IPS-20b (cell line): ENCODE data around the gene KCNK18.
A peak's percentile ranks its signal among the peaks of the same experiment; 100 is the strongest.
"Not testable (repeated sequence)": the region's sequence is repeated elsewhere in the genome, so short reads cannot be mapped to it uniquely, and the experiment has no call there.

Source experiments
- H3K27ac ChIP-seq: one replicate; pipeline ENCODE4 v1.5.1; 2013; ENCODE audit warnings: low read length
- H3K27me3 ChIP-seq: 2 replicates; pipeline ENCODE4 v1.6.1; 2013; ENCODE audit warnings: mild to moderate bottlenecking, low read length, inconsistent platforms; ENCODE audit not compliant: insufficient read depth
- H3K36me3 ChIP-seq: 2 replicates; pipeline ENCODE4 v1.6.1; 2013; ENCODE audit warnings: low read depth, mild to moderate bottlenecking, inconsistent platforms, low read length, moderate library complexity; ENCODE audit not compliant: insufficient read depth
- H3K4me1 ChIP-seq: 2 replicates; pipeline ENCODE4 v1.6.1; 2013; ENCODE audit warnings: mild to moderate bottlenecking, control low read depth, inconsistent platforms, low read length, moderate library complexity; ENCODE audit not compliant: insufficient read depth
- H3K4me3 ChIP-seq: 2 replicates; pipeline ENCODE4 v1.5.1; 2013; ENCODE audit warnings: mild to moderate bottlenecking, low read length, inconsistent platforms
- H3K9ac ChIP-seq: 2 replicates; pipeline ENCODE4 v1.6.1; 2013; ENCODE audit warnings: low read depth, mild to moderate bottlenecking, inconsistent platforms, low read length, moderate library complexity
- H3K9me3 ChIP-seq: 2 replicates; pipeline ENCODE4 v1.6.1; 2013; ENCODE audit warnings: mild to moderate bottlenecking, low read depth, low read length, inconsistent platforms; ENCODE audit not compliant: insufficient read depth

The KCNK18 gene

GRCh38 chr10:117175215-117175900, 21.9 kb upstream of the KCNK18 start:
- Histone ChIP-seq H3K4me1 (no peaks in the 10 kb centered on the region), H3K27ac (no peak overlapping the region), H3K27me3 (peaks cover 74% of the 10 kb centered on the region), H3K4me3 (peak overlapping the region; percentile 71), H3K36me3 (no peaks in the 10 kb centered on the region), H3K9ac (no peak overlapping the region), H3K9me3 (no peaks in the 10 kb centered on the region)

- Histone ChIP-seq H3K36me3 (no peaks in the 10 kb centered on the region), H3K27ac (no peak overlapping the region), H3K9ac (no peak overlapping the region), H3K27me3 (peaks cover 74% of the 10 kb centered on the region), H3K4me3 (peak overlapping the region; percentile 71), H3K9me3 (no peaks in the 10 kb centered on the region), H3K4me1 (no peaks in the 10 kb centered on the region)
Measured at GRCh38 chr10:117175901-117176534, 21.3 kb upstream of the KCNK18 start.

- Histone ChIP-seq H3K4me1 (no peaks in the 10 kb centered on the region), H3K4me3 (no peak overlapping the region), H3K9me3 (no peaks in the 10 kb centered on the region), H3K9ac (no peak overlapping the region), H3K27ac (no peak overlapping the region), H3K36me3 (no peaks in the 10 kb centered on the region), H3K27me3 (peaks cover 58% of the 10 kb centered on the region)
Measured at GRCh38 chr10:117178190-117178589, 19.1 kb upstream of the KCNK18 start.

GRCh38 chr10:117184296-117184695, 13.0 kb upstream of the KCNK18 start:
- no peaks in the 10 kb centered on the region for H3K4me1 ChIP-seq
- H3K9me3 ChIP-seq: no peaks in the 10 kb centered on the region
- no peak overlapping the region for H3K27ac ChIP-seq
- peaks cover 22% of the 10 kb centered on the region; the same call in 1 of the 2 replicates for H3K27me3 ChIP-seq
- no peaks in the 10 kb centered on the region for H3K36me3 ChIP-seq
- no peak overlapping the region for H3K9ac ChIP-seq
- H3K4me3 ChIP-seq: no peak overlapping the region

GRCh38 chr10:117184821-117185220, 12.5 kb upstream of the KCNK18 start:
- no peak overlapping the region for H3K9ac ChIP-seq
- no peaks in the 10 kb centered on the region for H3K9me3 ChIP-seq
- no peak overlapping the region for H3K27ac ChIP-seq
- no peaks in the 10 kb centered on the region for H3K36me3 ChIP-seq
- peaks cover 20% of the 10 kb centered on the region; the same call in 1 of the 2 replicates for H3K27me3 ChIP-seq
- no peak overlapping the region for H3K4me3 ChIP-seq
- H3K4me1 ChIP-seq: no peaks in the 10 kb centered on the region

GRCh38 chr10:117185817-117186216, 11.5 kb upstream of the KCNK18 start:
- H3K4me1 ChIP-seq, H3K27ac ChIP-seq, H3K36me3 ChIP-seq, H3K9ac ChIP-seq, H3K4me3 ChIP-seq, H3K9me3 ChIP-seq: not testable (repeated sequence)
- H3K27me3 ChIP-seq: peaks cover 11% of the 10 kb centered on the region; the same call in 1 of the 2 replicates

GRCh38 chr10:117186832-117187615, 10.3 kb upstream of the KCNK18 start:
- Histone ChIP-seq H3K9me3 (no peaks in the 10 kb centered on the region), H3K36me3 (no peaks in the 10 kb centered on the region), H3K4me1 (no peaks in the 10 kb centered on the region), H3K27ac (no peak overlapping the region), H3K4me3 (no peak overlapping the region), H3K27me3 (peaks cover 8% of the 10 kb centered on the region; the same call in 1 of the 2 replicates), H3K9ac (no peak overlapping the region)

GRCh38 chr10:117188371-117188770, 8.9 kb upstream of the KCNK18 start:
- H3K4me3 ChIP-seq: no peak overlapping the region
- no peaks in the 10 kb centered on the region for H3K36me3 ChIP-seq
- no peak overlapping the region for H3K27ac ChIP-seq
- H3K27me3 ChIP-seq: peaks cover 1% of the 10 kb centered on the region; the same call in 1 of the 2 replicates
- no peak overlapping the region for H3K9ac ChIP-seq
- H3K4me1 ChIP-seq: no peaks in the 10 kb centered on the region
- no peaks in the 10 kb centered on the region for H3K9me3 ChIP-seq

- Histone ChIP-seq H3K36me3 (no peaks in the 10 kb centered on the region), H3K9ac (no peak overlapping the region), H3K4me1 (no peaks in the 10 kb centered on the region), H3K4me3 (no peak overlapping the region), H3K27ac (no peak overlapping the region), H3K27me3 (no peaks in the 10 kb centered on the region), H3K9me3 (no peaks in the 10 kb centered on the region)
Measured at GRCh38 chr10:117189557-117189956, 7.7 kb upstream of the KCNK18 start.

GRCh38 chr10:117198088-117198487, 799 bp downstream of the KCNK18 start:
- Histone ChIP-seq H3K4me3 (no peak overlapping the region), H3K27me3 (no peaks in the 10 kb centered on the region), H3K9ac (no peak overlapping the region), H3K9me3 (no peaks in the 10 kb centered on the region), H3K27ac (no peak overlapping the region), H3K4me1 (peaks cover 6% of the 10 kb centered on the region; the same call in 1 of the 2 replicates), H3K36me3 (no peaks in the 10 kb centered on the region)

- Histone ChIP-seq H3K4me3 (no peak overlapping the region), H3K4me1 (peaks cover 6% of the 10 kb centered on the region), H3K9ac (no peak overlapping the region), H3K27ac (no peak overlapping the region), H3K9me3 (no peaks in the 10 kb centered on the region; the same call in 1 of the 2 replicates), H3K36me3 (no peaks in the 10 kb centered on the region), H3K27me3 (no peaks in the 10 kb centered on the region)
Measured at GRCh38 chr10:117201826-117202225, 4.5 kb downstream of the KCNK18 start.
